GM21737 (cell line): ENCODE data around the gene SEC61A1.

Experiments
- ATAC-seq: cut with Tn5 transposase; IDR thresholded peaks from one replicate; pipeline ENCODE4 v1.9.1; 2021; ENCODE audit warnings: mild to moderate bottlenecking, moderate library complexity; ENCODE audit not compliant: unreplicated experiment

SEC61A1 gene

DNA sequence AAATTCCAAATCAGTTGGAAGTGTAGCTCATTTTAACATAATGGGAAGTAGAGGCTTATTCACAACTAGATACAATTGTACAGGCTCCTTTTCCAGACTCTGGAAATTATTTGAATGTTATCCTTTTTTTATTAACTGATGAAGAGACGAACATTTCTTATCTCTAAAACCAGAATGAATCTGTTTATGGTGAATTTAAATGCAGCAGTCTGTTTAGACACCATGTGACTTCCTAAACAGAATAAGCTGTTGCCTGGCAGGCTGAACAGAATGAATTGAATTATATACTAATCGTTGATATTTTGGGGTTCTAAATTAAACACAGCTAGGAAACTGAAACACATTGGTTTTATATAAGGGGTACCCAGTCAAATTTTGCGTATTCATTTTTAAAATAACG lies 4.0 kb downstream of the SEC61A1 start:
- no peak for ATAC-seq

DNA sequence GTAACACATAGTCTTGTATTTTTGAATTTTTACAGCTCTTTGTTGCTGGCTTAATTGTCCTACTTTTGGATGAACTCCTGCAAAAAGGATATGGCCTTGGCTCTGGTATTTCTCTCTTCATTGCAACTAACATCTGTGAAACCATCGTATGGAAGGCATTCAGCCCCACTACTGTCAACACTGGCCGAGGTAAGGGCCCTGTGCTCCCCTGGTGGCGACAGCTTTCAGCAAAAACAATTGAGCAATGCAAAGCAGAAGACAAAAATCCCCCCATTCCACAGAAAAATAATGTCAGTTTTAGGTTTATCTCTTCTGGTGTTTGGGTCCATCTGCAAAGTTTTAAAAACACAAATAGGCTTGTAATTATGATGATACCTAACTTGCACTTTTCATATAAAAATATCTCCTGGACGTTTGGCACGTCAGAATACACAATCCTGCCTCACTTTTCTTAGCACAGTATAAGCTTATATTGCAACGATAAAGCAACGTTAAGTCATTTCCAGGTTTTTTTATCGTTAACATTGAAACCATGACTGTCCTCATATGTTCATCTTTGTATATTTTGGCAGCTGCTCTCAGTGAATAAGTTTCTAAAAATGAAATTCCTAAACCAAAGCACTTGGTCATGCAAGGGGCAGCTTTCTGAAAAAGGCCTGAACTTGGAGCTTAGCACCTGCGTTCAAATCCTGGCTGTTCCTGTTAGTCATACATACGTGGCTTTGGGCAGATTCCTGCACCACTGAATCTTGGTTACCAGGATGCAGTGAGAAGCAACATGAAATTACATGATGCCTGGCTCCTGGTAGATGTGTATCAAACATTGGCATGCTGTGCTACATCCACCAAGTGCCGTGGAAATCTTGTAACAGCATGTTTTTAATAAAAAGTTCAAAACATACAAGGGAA lies 8.5 kb downstream of the SEC61A1 start:
- no peak for ATAC-seq

DNA sequence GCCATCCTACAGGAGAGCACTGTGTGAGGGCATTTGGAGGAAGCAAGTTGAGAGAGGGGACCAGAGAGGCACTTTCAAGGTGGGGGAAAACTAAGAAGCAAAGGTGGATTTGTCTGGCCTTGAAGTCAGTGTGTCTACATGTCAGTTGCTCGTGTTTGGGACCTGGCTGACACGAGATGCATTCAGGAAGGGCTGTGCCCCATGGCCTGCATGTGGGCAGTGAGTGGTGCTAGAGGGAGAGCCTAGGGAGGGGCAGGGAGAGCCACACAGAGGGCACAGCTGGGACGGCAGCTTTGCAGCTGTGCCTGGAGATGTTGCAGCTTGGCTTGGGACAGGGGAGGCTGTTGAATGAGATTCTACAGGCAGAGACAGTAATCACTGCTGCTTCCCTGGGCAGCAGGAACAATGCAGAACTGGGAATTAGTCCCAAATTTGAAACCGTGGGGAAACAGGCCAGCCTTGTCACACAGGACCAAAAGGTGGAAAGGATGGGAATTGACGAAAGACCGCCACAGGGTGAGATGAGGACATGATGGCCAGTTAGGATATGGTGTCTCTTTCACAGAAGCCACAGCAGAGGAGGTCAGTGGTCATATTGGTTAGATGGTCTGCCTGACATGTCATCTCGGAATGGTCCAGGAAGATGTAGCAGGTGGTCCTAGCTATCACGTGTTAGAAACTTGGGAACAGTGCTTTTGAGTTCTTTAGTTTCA lies 10.0 kb downstream of the SEC61A1 start:
- ATAC-seq, result no peak

DNA sequence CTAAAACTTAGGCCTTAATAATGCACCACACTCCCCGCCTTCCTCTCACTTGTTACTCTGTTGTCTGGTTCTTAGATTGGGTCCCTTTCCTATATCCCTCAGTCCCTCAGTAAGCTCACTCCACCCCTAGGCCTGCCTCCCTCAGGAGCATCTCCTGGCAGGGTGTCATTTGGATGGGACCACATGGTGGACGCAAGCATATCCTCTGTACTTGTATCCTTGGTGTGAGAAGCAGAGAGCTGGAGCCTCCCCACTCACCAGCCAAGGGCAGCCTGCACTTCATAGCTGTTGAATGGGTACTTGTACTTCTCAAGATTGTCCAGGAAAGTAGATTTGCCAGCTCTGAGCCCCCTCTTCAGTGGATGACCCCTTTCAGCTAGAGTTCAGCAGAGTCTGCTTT lies 11.6 kb downstream of the SEC61A1 start:
- ATAC-seq, result no peak

DNA sequence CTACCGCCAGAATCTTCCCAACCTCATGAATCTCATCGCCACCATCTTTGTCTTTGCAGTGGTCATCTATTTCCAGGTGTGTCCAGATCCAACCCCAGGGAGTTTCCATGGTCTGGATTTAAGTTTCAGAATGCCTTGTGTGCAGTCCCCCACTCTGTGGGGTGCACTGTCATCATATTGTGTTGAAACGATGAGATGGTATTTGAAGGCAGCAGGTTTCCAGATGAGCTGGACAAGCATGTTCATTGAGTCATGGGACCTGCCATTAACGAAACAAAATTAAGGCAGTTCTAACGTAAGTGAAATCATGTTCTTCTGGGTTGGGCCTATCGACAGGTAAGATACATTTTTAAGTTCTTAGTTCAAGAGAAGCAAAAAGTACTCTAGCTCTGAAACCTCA lies 12.7 kb downstream of the SEC61A1 start:
- ATAC-seq, result no peak

DNA sequence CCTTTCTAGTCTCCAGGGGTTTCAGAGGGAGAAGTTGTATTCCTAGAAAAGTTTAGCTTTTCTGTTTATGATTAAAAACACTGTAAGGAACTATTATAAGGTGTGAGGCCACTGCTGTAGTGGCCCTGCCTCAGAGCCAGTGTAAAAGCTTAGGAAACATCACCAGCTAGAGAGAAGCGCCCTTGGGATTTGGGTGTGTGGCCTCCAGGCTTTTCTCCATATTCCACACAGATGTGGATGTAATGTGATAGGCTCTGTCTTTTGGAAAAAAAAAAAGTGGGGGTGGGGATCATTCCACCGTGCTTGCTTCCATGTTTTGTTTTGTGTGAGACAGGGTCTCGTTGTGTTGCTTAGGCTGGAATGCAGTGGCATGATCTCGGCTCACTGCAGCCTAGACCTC lies 13.9 kb downstream of the SEC61A1 start:
- ATAC-seq, result no peak

DNA sequence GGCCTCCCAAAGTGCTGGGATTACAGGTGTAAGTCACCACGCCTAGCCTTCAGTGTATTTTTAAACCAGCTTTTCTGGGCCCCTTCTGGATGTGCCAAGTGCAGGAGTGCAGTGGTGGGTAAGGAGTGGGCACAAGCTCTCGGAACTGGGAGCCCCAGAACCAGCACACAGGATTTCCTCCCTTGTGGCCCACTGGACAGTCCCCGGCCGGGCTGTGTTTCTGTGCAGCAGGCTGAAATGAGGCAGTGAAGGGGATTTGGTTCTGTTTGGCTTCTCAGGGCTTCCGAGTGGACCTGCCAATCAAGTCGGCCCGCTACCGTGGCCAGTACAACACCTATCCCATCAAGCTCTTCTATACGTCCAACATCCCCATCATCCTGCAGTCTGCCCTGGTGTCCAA lies 14.4 kb downstream of the SEC61A1 start:
- no peak for ATAC-seq

DNA sequence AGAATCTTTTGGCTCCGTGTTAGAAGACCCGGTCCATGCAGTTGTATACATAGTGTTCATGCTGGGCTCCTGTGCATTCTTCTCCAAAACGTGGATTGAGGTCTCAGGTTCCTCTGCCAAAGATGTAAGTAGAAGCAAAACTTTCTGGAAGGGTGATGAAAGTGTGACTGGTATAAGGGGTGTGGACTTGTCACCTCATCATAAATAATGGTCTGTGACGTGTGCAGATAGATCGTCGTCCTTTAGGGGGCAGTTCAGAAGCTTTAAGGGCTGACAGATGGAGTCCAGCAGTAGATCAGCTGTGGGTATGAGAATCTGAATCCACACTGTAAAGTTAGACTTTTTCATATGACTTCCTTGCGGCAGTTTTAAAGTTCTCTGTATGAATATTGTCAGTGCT lies 15.3 kb downstream of the SEC61A1 start:
- no peak for ATAC-seq

DNA sequence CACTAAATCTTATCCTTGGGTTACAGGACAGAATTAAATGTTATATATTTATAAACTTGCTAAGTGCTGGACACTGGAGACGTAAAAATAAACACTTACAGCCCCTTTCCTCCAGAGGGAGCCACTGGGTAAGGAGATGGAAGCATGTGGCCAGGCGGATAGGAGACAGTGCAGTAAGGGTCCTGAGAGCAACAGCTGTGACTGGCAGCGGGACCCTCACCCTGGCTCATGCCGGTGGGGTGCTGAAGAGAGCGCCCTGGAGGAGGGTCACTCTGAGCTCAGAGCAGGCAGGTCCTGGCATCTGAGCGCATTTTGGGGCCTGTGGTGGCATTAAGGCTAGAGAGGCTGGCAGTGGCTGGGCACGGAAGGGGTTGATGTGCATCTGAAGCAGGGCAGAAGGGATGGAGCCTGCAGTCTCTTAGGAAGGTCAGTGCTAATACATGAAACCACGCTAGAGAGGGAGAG lies 16.0 kb downstream of the SEC61A1 start:
- ATAC-seq, result no peak

DNA sequence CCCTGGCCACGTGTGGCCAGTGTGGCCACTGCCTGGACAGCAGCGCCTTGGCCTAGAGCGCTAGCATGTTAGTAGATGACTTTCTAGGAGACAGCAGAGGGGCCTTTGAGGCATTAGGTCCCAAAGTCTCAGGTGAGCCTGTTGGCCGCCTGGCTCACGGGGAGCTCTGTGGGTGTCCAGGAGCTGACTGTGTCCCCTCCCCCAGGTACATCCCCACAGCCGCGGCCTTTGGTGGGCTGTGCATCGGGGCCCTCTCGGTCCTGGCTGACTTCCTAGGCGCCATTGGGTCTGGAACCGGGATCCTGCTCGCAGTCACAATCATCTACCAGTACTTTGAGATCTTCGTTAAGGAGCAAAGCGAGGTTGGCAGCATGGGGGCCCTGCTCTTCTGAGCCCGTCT lies 17.0 kb downstream of the SEC61A1 start:
- no peak for ATAC-seq

DNA sequence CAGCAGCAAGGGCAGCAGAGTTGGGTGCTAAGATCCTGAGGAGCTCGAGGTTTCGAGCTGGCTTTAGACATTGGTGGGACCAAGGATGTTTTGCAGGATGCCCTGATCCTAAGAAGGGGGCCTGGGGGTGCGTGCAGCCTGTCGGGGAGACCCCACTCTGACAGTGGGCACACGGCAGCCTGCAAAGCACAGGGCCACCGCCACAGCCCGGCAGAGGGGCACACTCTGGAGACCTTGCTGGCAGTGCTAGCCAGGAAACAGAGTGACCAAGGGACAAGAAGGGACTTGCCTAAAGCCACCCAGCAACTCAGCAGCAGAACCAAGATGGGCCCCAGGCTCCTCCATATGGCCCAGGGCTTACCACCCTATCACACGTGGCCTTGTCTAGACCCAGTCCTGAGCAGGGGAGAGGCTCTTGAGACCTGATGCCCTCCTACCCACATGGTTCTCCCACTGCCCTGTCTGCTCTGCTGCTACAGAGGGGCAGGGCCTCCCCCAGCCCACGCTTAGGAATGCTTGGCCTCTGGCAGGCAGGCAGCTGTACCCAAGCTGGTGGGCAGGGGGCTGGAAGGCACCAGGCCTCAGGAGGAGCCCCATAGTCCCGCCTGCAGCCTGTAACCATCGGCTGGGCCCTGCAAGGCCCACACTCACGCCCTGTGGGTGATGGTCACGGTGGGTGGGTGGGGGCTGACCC lies 18.8 kb downstream of the SEC61A1 start:
- ATAC-seq, result no peak

DNA sequence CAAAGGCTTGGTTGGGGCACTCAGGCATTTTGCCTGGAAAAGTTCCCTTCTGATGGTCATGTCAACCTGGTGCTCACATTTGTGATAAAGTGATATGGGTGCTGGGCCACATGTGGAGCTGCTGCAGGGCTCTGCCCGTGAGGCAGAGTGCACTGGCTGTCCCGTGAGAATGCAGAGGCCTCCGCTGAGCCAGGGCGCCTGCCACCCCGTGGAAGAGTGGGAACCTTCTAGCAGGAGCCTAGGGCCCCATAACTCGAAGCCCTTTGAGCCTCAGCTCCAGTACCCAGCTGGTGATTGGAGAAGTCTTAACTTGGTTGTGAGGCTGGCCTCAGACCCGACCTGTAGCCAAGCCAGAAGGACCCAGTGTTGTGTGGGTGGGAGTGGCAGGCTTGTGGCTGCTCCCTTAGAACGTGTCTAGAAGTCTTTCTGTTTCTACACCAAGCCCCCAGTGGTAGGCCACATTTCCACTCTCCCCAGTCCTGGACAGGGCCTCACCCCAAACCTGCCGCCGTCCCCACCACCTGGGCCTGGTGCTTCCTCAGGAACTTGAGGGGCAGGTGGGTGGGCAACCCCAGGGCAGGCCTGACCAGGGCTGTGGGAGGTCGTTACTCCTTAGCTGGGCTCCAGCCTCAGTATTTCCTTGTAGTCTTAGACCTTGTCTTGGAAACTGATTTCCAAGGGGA lies 19.7 kb downstream of the SEC61A1 start:
- no peak for ATAC-seq

DNA sequence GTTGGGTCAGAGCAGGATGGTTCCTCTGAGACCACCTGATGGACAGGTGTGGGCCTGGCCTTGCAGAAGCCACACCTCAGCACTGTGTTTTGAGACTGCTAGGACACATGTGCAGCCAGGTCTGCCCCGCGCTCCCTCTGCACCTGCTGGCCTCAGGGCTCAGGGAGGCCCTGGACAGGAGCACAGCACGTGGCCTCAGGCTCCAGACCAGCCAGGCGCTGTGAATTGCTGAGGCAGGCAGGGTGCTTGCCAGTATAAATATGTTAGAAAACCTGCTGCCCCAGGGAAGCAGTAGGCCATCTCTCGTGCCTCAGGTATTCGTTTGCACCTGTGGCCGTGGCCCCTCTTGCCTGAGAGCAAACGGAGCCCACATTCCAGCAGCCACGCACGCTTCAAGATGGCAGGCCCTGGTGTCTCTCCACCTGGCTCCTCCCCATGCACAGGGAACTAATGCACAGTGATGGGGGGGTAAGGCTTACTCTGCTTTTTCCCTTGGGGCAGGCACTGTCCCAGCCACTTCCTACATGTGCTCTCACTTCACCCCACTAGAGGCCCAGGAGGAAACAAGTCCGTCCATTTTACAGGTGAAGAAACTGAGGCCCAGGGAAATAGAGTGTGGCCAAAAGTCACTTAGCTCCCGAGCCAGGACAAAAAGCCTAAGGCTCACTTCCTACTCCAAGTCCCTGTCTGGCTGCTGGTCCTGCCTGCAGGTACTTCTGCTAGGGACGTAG lies 20.4 kb downstream of the SEC61A1 start:
- no peak for ATAC-seq

DNA sequence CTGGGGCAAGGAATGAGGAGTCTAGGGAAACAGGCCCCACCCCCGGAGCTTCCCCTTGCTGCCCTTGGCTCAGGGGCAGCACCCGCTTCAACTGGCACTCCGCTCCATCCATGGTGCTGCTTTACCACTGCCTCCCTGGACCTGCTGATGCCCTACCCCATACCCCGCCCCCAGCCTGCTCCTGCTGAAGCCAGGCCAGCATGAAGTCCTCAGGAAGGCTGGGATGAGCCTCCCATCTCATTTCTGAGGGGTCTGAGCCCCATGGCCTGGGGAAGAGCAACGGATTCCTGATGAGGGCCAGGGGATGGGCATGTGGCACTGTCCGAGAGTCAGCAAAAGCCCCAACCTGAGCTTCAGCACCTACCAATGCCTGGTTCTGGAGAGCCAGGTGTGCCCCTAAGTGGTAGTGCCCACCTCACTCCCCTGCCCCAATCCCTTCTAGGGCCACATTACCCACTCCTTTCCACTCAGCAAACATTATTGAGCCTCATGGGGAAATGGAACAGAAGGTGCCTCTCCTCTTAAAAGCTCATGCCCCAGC lies 21.0 kb downstream of the SEC61A1 start:
- no peak for ATAC-seq

DNA sequence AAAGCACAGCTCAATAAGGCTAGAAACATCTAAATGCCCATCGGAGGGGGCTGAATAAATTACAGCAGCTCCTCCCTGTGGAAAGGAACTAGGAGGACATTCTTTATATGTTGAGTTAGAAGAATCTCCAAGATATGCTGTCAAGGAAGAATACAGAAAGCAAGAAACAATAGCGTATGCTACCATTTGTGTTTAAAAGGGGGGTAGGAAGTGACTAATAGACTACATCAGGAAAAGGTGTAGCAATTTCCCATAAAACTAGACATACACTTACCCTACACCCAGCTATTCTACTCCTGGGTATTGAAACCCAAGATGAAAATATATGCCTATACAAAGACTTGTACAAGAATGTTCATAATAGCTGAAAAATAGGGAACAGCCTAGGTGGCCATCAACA lies 21.6 kb downstream of the SEC61A1 start:
- no peak for ATAC-seq

DNA sequence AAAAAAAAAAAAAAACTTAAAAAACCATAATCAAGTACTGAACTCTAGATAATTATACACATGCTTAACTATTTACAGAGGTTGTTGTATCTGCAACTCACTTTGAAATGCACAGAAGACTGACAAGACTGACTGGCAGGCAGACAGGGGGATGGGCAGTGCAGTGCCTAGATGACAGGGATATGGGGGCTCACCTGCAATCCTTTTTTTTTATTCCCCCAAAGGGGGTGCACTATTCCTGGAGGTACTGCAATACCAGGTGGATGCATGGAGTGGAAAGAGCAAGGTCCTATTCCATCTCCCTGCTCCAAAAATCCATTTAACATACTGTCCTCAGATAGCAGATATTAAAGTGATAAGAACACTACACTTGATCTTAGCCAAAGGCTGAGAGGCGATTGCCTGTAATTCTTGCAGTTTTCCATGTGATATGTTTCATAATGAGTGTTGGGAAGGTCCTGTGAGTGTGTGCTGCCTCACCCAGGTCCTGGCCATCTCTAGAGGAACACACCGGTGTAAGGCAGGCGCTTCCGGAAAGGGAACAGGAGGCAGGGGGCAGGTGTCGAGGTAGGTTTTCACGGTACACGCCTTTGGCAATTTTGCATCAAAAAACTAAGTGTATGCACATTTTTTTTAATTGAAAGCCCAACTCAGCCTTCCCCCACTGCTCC lies 22.7 kb downstream of the SEC61A1 start:
- no peak for ATAC-seq

DNA sequence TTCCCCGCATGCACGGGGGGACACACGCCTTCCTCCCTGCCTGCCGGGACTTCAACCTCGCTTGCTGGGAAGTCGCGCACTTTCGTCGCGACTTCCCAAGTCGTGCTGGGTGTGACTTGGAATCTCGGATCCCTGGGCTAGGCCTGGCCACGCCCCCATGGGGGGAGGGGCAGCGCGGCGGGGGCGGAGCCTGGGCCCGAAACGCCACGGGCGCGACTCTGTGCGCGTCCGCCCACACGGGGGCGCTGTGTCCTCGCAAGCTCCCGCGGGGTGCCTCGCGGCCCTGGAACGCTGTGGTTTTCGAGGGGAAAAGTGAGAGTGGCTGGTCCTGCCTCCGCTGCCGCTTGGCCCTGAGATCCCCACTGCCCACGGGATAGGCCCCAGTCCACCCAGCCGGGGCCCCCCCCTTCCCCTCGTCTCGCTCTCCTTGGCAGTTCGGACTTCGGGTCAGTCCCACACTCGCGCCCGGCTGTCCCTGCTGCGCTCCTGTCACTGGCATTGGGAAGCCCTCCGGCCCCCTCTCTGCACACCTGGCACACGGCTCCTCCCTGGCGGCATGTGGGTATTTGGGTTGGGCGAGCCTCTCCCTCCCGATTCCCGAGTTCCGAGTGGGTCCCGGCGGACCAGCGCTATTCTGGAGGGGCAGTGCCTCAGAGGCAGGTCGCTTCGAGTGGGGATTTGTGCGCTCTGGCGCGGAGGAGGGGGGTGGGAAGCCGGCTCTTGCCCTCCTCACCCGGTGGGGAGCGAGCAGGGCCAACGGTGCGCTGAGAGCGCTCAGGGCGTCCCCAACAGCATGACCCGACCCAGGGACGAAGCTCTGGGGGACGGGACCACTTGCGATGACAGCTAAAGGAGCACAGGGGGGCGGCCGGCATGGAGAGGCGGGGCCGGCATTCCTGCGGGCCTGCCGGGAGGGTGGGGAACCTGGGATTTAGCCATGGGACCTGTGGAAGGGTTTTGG lies 23.6 kb downstream of the SEC61A1 start:
- ATAC-seq, result peak; percentile 50

DNA sequence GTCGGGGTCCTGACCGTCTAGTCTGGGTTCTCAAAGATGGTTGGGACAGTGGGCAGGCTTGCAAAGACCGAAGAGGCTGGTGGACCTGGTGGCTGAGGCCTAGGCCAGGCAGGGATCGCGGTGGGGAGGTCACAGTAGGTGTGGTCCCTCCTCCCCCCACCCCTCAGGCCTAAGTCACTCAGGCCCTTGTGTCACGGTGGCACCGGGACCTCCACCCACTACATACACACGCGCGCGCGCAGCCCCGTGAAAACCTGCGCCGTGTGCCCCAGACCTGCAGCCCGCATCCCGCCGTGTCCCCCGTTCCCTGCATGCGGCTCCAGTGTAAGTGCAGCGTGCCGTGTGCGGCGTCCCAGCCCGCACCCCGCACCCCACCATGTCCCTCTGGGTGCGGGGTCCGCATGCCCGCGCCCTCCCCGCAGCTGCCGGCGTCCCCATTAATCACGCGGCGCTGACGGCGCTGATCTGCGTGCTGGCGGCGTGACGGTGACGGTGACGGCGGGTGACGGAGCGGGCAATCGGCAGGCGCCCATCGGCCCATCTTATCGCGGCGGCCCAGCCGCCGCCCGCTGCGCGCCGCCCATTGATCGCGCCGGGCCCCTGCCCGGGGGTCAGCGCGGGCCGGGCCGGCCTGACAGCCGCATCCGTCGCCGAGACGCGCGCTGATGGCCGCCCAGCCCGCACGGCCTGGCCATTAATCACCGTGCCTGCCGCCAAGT lies 24.4 kb downstream of the SEC61A1 start:
- ATAC-seq, result no peak
